ENCODE measurements around the gene MED16. TPM values are rescaled to one million over a fixed set of nuclear protein-coding genes. Genes with fewer than 3 reads are reported as not detected.
A peak's percentile ranks its signal among the peaks of the same experiment; 100 is the strongest.

The MED16 gene, protein sequence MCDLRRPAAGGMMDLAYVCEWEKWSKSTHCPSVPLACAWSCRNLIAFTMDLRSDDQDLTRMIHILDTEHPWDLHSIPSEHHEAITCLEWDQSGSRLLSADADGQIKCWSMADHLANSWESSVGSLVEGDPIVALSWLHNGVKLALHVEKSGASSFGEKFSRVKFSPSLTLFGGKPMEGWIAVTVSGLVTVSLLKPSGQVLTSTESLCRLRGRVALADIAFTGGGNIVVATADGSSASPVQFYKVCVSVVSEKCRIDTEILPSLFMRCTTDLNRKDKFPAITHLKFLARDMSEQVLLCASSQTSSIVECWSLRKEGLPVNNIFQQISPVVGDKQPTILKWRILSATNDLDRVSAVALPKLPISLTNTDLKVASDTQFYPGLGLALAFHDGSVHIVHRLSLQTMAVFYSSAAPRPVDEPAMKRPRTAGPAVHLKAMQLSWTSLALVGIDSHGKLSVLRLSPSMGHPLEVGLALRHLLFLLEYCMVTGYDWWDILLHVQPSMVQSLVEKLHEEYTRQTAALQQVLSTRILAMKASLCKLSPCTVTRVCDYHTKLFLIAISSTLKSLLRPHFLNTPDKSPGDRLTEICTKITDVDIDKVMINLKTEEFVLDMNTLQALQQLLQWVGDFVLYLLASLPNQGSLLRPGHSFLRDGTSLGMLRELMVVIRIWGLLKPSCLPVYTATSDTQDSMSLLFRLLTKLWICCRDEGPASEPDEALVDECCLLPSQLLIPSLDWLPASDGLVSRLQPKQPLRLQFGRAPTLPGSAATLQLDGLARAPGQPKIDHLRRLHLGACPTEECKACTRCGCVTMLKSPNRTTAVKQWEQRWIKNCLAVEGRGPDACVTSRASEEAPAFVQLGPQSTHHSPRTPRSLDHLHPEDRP
- polyA plus RNA-seq (ENCODE audit: insufficient read length in 12 of 12), result 1,000 to 10,000 TPM in 1 of 12 donors, 10 to 100 TPM in 11; 26.2 to 1,072 (median 32.9) TPM
- long read RNA-seq, donor 1, partial matches to known transcripts, result 499 of 545 reads
- long read RNA-seq, donor 1, other reads (novel, unspliced or antisense), result 44 of 545 reads
- long read RNA-seq, donor 2, transcript MED16-204 (15 exons, 3,420 nt), result major isoform, 5 of 5 reads
- long read RNA-seq, donor 2, partial matches to known transcripts, result 0 of 5 reads
- long read RNA-seq, donor 2, other reads (novel, unspliced or antisense), result 0 of 5 reads
- long read RNA-seq, donor 3, partial matches to known transcripts, result 0 of 3 reads
- long read RNA-seq, donor 3, other reads (novel, unspliced or antisense), result 0 of 3 reads
- long read RNA-seq, donor 4, partial matches to known transcripts, result 0 of 1 reads
- long read RNA-seq, donor 4, other reads (novel, unspliced or antisense), result 0 of 1 reads
- long read RNA-seq, donor 5, transcript MED16-204 (15 exons, 3,420 nt), result major isoform, 12 of 12 reads
- long read RNA-seq, donor 5, partial matches to known transcripts, result 0 of 12 reads
- long read RNA-seq, donor 5, other reads (novel, unspliced or antisense), result 0 of 12 reads
- long read RNA-seq, donor 6, partial matches to known transcripts, result 0 of 3 reads
- long read RNA-seq, donor 6, other reads (novel, unspliced or antisense), result 0 of 3 reads
- long read RNA-seq, donor 7, partial matches to known transcripts, result 0 of 2 reads
- long read RNA-seq, donor 7, other reads (novel, unspliced or antisense), result 0 of 2 reads
- long read RNA-seq, donor 8, transcript MED16-204 (15 exons, 3,420 nt), result major isoform, 10 of 10 reads
- long read RNA-seq, donor 8, partial matches to known transcripts, result 0 of 10 reads
- long read RNA-seq, donor 8, other reads (novel, unspliced or antisense), result 0 of 10 reads
- long read RNA-seq, donor 9, partial matches to known transcripts, result 0 of 3 reads
- long read RNA-seq, donor 9, other reads (novel, unspliced or antisense), result 0 of 3 reads
- long read RNA-seq, donor 10, transcript MED16-204 (15 exons, 3,420 nt), result major isoform, 5 of 5 reads
- long read RNA-seq, donor 10, partial matches to known transcripts, result 0 of 5 reads
- long read RNA-seq, donor 10, other reads (novel, unspliced or antisense), result 0 of 5 reads
- long read RNA-seq, donor 11, transcript MED16-204 (15 exons, 3,420 nt), result major isoform, 7 of 7 reads
- long read RNA-seq, donor 11, partial matches to known transcripts, result 0 of 7 reads
- long read RNA-seq, donor 11, other reads (novel, unspliced or antisense), result 0 of 7 reads

DNA sequence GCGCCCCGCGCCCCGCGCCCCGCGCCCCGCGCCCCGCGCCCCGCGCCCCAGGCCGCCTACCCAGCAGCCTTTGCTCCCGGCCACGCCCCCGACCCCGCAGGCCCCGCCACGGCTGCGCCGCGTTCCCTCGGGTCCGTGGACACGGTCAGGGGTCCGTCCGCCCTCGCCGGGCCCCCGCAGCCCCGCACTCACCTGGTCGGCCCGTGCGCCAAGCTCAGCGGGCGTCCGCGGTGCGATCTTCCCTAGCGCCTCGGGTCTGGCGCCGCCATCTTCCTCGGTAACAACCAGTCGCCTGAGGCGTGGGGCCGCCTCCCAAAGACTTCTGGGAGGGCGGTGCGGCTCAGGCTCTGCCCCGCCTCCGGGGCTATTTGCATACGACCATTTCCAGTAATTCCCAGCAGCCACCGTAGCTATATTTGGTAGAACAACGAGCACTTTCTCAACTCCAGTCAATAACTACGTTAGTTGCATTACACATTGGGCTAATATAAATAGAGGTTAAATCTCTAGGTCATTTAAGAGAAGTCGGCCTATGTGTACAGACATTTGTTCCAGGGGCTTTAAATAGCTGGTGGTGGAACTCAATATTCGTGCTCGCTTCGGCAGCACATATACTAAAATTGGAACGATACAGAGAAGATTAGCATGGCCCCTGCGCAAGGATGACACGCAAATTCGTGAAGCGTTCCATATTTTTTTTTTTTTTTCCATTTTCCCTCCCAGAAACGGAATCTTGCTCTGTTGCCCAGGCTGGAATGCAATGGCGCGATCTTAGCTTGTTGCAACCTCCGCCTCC, at the start of gene MED16, which contains the start of gene RNU6-9:
MED16 (minus strand) TSS at position 294 of the 796 bp plus-strand sequence. CDS start 2,056 bp downstream, outside the sequence.
RNU6-9 (plus strand) TSS at position 591 of the 796 bp plus-strand sequence.
- peak; percentile 95 for DNase-seq

DNA sequence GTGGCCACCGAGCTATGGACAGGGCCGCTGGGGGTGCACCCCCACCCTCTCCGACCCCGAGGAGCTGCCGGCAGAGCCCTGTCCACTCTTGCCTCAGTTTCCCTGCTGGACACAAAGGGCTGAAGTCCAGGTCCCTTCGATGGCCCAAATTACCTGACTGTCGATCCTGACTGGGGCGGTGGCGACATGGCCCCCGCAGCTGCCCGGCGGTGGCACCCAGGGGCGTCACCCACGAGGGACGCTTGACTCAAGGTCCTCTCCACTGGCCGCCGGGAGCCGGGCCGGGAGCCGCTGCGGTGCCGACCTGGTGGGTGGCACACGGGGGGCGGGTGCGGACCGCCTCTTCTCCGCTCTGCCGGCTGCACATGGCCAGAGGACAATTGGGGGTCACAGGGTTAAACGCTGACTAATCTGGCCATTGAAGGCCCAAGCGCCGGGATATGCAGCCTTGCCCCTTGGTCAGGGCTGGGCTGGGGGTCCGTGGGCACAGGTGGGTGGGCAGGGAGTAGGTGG, 49.2 kb upstream of the MED16 start:
- DNase-seq, result no peak

DNA sequence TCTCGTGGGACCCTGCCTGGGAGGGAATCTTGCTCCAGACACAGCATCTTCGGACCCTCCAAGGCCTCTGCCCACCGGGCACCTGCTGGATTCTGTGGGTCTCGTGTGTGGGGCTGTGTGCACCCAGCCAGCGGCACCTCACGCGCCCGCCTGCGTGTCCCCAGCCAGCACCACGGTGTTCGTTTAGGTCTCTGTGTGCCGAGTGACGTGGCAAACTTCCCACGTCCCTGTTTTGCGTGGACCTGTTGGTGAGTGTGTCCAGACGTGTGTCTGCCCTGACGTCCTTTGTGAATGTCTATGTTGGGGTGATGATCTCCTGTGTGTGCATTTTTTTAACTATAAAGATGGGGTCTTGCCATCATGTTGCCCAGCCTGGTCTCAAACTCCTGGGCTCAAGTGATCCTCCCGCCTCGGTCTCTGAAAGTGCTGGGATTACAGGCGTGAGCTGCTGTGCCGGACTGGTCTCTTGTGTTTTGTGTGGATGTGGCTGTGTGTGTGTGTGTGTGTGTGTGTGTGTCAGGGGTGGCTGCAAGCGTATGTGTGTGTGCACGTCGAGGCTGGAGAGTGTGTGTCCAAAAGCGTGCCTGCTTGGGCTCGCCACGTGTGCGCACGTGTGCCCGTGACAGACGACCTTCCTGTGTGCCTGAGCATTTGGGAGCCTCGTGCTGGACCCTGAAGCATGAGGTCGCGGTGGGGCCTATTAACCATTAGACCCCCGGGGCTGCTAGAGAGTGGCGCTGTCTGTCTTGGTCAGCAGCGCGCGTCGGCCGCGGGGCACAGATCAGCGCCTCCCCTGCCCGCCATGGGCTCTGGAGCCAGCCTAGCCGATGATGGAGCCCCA, 48.5 kb upstream of the MED16 start:
- DNase-seq, result no peak

DNA sequence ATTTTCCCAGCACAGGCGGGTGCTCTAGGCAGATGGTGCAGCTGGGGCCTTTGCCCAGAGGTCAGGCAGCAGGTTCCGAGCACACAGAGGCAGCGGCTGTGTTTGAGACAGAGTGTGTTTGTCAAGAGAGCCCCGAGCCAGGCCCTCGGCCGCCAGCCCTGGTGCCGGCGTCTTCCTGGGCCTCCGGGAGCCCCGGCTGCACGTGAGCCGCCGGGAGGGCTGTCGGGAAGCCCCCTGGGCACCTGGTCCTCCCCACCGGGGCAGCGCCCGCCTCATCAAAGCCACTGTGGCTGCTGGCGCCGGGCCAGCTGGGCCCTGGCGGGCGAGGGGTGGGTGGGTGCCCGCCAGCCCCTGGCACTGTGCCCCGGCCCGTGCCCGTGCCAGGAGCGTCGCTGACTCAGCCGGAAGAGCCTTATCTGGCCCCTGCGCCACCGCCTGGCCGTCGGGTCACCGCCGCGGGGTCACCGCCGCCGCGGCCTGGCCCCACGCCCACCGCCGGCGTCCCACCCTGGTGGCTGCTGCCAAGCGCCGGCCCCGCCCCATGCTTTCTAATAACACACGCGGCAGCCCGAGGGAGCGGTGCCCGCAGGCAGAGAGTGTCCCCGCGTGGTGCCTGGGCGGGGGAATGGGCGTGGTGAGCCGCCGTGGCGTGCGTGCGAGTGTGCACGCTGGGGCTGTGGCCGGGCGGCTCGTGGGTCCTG, 47.8 kb upstream of the MED16 start:
- DNase-seq, result no peak

DNA sequence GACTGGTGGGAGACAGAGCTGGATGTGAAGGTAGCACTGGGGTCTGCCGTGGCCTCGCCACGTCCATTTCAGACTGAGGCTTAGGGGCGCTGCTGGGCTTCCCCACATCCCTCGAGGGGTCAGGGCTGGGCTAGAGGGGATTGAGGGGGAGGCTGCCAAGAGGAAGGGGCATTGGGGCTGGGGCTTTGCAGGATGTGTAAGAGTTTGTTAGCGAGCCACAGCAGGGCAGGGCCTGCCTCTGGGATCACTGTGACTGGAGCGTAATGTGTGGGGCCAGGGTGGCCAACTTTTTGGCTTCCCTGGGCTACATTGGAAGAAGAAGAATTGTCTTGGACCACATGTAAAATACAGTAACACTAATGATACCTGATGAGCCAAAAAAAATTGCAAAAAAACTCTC, 46.9 kb upstream of the MED16 start:
- no peak for DNase-seq

DNA sequence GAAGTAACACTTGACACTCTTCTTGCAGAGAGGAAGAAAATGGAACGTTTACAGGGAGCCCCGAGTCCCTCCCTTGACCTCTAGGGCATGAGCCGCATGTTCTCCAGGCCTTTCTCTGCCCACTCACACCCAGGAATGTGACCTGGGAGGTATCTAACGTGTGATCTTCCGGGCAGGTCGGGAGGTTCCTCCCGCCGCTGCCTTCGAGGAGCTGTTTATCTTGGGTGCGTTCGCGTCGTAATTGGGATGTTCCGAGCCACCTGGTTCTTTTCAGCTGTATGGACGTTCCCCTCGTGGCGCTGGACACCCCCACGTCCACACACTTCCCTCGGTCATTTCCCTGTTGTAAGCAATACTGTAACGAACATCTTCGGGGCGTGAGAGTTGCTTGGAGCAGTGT, 46.5 kb upstream of the MED16 start:
- no peak for DNase-seq

DNA sequence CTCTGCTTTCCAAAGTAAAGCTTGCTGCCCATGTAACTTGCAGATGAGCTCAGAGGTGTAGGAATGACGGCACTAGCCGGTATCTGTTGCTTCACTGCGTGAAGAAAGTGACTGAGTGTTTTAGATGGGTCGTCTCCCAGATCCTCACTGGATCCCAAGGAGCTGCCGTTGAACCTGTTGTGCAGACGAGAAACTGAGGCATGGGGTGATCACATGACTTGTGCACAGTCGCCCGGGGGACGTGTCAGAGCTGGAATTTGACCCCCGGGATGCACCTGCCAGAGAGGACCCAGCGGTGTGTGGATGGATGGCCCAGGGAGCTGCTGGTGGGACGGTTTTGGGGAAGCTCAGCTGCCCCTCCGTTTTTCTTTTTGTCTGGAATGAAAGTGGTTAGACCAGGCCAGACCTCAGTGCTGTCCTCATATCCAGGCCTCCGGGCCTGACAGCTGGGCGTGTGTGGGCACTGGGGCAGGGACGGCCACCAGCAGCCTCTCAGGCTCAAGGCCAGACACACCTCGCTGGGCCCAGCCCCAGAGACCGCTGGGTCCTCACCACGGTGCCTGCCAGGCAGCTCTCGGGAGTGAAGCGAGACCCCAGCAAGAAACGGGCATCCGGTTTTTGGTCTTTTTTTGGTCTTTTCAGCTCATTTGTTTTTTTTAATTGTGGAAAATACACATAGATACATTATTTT, 45.4 kb upstream of the MED16 start:
- DNase-seq, result no peak

DNA sequence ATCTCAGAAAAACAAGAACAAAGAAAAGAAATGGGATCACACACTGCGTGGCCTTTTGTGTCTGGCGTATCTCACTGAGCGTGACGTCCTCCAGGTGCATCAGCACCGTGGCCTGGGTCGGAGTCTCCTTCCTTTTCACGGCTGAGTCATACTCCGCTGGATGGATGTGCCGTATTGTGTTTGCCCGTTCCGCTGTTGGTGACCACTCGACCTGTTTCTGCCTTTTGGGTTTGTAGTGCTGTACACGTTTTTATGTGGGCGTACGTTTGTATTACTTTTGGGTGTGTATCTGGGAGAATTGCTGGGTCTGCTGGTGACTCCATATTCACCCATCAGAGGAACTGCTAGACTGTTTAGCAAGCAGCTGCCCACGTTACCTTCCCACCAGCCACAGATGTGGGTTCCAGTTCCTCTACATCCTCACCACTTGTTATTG, 44.3 kb upstream of the MED16 start:
- DNase-seq, result no peak

DNA sequence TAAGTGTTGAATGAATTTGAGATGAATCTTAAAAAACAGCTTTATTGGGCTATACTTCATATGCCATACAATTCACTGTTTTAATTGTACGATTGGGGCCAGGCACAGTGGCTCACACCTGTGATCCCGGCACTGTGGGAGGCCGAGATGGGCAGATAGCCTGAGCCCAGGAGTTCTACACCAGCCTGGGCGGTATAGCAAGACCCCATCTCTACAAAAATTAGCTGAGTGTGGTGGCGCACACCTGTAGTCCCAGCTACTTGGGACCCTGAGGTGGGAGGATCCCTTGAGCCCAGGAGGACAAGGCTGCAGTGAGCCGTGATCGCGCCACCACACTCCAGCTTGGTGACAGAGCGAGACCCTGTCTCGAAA, 43.2 kb upstream of the MED16 start:
- no peak for DNase-seq

DNA sequence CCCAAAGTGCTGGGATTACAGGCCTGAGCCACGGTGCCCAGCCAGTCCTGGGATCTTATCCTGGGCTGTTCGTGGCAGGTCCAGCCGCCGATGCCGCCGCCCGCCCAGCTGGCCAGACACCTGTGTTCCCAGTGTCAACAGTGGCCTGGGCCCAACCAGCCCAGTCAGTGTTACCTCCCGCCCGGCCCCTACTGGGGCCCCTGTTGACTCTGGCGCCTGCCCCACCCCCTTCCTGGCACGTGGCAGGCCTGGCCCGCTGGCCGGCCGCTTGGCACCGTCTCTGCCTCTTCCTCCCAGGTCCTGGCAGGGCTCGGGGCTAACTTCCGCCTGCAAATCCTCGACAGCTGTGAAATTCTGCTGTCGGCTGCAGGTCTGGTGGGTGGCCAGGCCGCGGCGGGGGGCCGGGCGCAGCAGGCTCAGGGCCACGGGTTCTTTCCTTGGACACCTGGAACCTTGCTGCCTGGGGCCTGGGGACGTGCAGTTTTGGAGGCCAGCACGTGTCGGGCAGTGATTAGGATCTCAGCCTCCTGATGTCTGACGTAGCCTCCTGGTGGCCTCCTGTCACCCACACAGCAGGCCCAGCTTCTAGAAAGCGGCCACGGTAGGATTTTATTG, 42.0 kb upstream of the MED16 start:
- peak; percentile 84 for DNase-seq

DNA sequence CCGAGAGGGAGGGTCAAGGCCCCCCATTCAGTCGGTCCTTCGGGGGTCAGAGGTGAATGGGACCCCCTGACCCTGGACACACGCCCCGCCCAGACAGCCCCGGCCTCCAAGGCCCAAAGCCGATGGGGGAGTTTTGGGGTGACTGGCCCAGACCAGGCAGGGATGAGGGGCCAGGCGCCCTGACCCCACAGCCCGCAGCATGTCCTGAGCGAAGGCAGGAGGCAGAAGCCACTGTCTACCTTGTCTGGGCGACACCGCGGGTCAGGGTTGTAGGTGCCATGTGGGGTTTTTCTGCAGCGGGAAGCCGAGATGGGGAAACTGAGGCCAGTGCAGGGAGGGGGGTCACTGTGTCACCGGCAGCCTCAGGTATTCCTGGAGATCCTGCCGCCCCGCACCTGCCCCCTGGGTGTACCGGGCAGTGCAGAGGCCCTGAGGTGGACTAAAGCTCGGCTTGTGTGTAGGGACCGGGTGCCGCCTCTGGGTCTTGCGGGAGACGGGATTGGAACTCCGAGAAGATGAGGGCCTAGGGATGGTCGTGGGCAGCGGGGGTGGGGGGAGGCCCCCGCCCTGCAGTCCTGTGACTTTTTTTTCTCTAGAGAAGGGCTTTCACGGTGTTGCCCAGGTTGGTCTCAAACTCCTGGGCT, 41.3 kb upstream of the MED16 start:
- no peak for DNase-seq

DNA sequence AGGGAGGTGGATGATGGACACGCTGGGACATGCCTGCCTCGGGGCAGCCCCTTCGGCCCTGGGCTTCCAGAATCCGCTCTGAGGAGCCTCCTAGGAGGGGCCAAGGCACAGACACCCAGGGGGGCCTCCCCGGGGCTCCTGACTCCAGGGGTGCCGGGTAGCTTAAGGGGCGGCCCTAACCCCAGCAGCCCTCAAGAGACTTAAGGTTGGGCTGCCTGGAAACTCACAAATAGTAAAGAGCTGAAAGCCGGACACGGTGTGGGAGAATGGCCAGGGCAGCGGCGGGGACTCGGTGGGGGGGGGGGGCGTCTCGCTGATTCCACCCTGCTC, 40.5 kb upstream of the MED16 start:
- no peak for DNase-seq

DNA sequence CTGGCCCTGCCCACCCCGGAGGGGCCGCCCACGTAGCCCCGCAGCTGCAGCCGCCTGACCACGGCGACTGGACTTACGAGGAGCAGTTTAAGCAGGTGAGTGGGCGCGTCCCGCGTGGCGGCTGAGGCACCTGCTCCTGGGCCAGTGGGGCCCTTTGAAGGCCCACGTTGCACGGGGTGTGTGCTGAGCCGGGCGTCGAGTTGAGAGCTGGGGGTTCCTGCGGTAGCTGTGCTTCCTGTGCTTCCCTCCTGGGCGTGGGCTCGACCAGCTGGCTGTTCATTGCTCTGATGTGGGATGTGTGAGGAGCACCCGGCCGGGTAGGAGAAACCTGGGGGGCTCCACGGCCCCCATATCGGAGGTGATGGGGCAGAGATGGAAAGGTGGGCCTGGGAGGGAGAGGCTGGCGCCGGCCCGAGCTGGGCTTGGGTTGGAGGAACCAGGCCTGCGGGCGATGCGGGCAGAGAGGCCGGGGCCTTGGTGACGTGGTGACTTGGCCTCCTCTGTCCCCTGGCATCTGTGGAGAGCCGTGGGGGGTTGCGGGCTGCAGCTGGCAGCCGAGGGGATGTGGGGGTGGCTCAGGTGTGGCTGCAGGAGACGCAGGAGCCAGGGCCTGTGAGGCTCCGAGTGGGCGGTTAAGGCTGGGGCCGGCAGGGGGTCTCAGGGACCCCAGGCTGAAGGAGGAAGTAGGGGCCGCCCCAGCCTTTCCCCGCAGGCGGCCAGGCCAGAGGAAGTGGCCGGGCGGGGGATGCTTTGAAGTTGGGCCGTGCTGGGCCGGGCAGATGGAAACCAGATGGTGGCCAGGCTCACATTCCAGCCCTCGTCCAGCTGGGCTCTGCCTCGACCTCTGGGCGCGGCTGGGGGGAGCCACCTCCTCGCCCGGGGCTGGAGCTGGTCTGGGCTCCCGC, 39.9 kb upstream of the MED16 start:
- peak; percentile 68 for DNase-seq

DNA sequence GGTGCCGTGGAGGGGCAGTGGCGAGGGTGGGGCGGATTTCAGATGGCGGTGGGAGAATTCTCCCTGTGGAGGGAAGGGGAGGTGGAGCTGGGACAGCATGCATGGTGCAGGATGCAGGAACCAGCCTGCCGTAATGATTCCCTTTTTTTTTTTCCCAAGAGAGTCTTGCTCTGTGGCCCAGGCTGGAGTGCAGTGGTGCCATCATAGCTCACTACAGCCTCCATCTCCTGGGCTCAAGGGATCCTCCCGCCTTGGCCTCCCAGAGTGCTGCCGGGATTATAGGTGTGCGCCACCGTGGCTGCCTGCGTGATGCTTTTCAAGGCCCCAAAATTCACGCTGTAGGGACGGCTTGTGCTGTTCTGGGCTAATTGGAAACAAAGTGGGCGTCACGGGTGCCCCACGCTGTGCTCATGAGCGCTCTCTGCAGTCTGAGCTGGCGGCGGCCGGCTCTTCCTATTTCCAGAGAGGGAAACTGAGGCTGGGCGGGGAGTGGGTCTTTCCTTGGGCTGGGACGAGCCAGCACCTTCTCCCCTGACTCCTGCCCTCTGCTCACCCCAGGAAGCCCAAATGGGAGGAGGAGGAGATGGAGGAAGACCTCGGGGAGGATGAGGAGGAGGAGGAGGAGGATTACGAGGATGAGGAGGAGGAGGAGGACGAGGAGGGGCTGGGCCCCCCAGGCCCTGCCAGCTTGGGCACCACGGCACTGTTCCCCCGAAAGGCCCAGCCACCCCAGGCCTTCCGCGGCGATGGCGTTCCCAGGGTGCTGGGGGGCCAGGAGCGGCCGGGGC, 39.1 kb upstream of the MED16 start:
- DNase-seq, result no peak
